Measurements from ENCODE around the gene SVIL. TPM values are rescaled to one million over a fixed set of nuclear protein-coding genes. Genes with fewer than 3 reads are reported as not detected.

SVIL gene
- total RNA-seq, 4 donors from 2014 or later: 585 to 1,262 (median 942) TPM

GRCh38 chr10:29546773-29547313, 87.9 kb downstream of the SVIL start:
- no peaks in the 10 kb centered on the region for H3K9me3 ChIP-seq
- no peak for TF ChIP-seq CTCF (IDR thresholded peaks at IDR 0.05)
- no peak for TF ChIP-seq EP300 (IDR thresholded peaks at IDR 0.05)
- TF ChIP-seq POLR2AphosphoS5 (IDR thresholded peaks at IDR 0.05): no peak
- TF ChIP-seq POLR2A (IDR thresholded peaks at IDR 0.05): no peak
- ATAC-seq: no peak
- H3K4me1 ChIP-seq: peaks cover 10 to 85% (median 16%) of the 10 kb centered on the region in 3 donors
- H3K27me3 ChIP-seq: no peaks in the 10 kb centered on the region
- H3K36me3 ChIP-seq: peaks cover 0 to 36% of the 10 kb centered on the region in 2 donors
- peak overlapping the region in 3 of 4 donors; percentile 6 to 28 (median 26) for H3K27ac ChIP-seq
- WGBS, 2 donors (ENCODE audit: low coverage in 1 of 2): 29 to 40% methylated on average over 2 of the region's 2 CpGs
- no peak overlapping the region for H3K4me3 ChIP-seq

- Histone ChIP-seq H3K9me3 (no peaks in the 10 kb centered on the region), H3K36me3 (peaks cover 0 to 35% of the 10 kb centered on the region in 2 donors), H3K27me3 (no peaks in the 10 kb centered on the region), H3K27ac (peak overlapping the region in 3 of 4 donors; percentile 44 to 56 (median 51)), H3K4me1 (peaks cover 10 to 89% (median 16%) of the 10 kb centered on the region in 3 donors), H3K4me3 (no peak overlapping the region)
- 41% methylated on average over 5 of the region's 5 CpGs for WGBS, 2 donors (ENCODE audit: low coverage in 1 of 2)
- ATAC-seq: peak; percentile 28
- TF ChIP-seq CTCF (IDR thresholded peaks at IDR 0.05): no peak
- TF ChIP-seq POLR2AphosphoS5 (IDR thresholded peaks at IDR 0.05): no peak
- no peak for TF ChIP-seq EP300 (IDR thresholded peaks at IDR 0.05)
- no peak for TF ChIP-seq POLR2A (IDR thresholded peaks at IDR 0.05)
These were observed 89.6 kb downstream of the SVIL start for GRCh38 chr10:29545122-29545521.

- Histone ChIP-seq H3K27me3 (no peaks in the 10 kb centered on the region), H3K36me3 (peaks cover 0 to 43% of the 10 kb centered on the region in 2 donors), H3K27ac (peak overlapping the region in 2 of 4 donors; percentile 34 to 51), H3K4me3 (no peak overlapping the region), H3K4me1 (peaks cover 10 to 100% (median 16%) of the 10 kb centered on the region in 3 donors), H3K9me3 (no peaks in the 10 kb centered on the region)
- TF ChIP-seq POLR2AphosphoS5 (IDR thresholded peaks at IDR 0.05): no peak
- no peak for TF ChIP-seq POLR2A (IDR thresholded peaks at IDR 0.05)
- no peak for TF ChIP-seq CTCF (IDR thresholded peaks at IDR 0.05)
- TF ChIP-seq EP300 (IDR thresholded peaks at IDR 0.05): no peak
- ATAC-seq: no peak
These were observed 91.1 kb downstream of the SVIL start for GRCh38 chr10:29543715-29544114.

GRCh38 chr10:29542723-29543122, 92.0 kb downstream of the SVIL start:
- Histone ChIP-seq H3K36me3 (peaks cover 0 to 46% of the 10 kb centered on the region in 2 donors), H3K27me3 (no peaks in the 10 kb centered on the region), H3K9me3 (no peaks in the 10 kb centered on the region), H3K4me1 (peaks cover 10 to 100% (median 16%) of the 10 kb centered on the region in 3 donors), H3K4me3 (no peak overlapping the region), H3K27ac (peak overlapping the region in 3 of 4 donors; percentile 8 to 51 (median 34))
- TF ChIP-seq CTCF (IDR thresholded peaks at IDR 0.05) (no peak), POLR2A (IDR thresholded peaks at IDR 0.05) (no peak), EP300 (IDR thresholded peaks at IDR 0.05) (no peak), POLR2AphosphoS5 (IDR thresholded peaks at IDR 0.05) (no peak)
- no peak for ATAC-seq
- 39 to 63% methylated on average over 2 to 4 of the region's 4 CpGs for WGBS, 2 donors (ENCODE audit: low coverage in 1 of 2)
